Vagina (tissue), 2 donors: ENCODE data around the gene GSC2. TPM values are rescaled to one million over a fixed set of nuclear protein-coding genes. Genes with fewer than 3 reads are reported as not detected.

Source experiments
- DNase-seq, 2 donors: peaks; one replicate each; pipeline ENCODE4 v3.0.0-alpha.2; 2017; ENCODE audit errors: extremely low spot score in 2 of 2
- H3K27ac ChIP-seq: fragments of 200-600 bp; sonication (generic); one replicate; pipeline ENCODE4 v1.5.1; 2019
- H3K27me3 ChIP-seq: fragments of 200-600 bp; sonication (generic); one replicate; pipeline ENCODE4 v1.5.1; 2019
- H3K36me3 ChIP-seq, 2 donors: fragments of 200-600 bp; sonication (generic); one replicate each; pipeline ENCODE4 v1.5.1; 2017 to 2019
- H3K4me1 ChIP-seq: fragments of 200-600 bp; sonication (generic); one replicate; pipeline ENCODE4 v1.5.1; 2019
- H3K4me3 ChIP-seq, 2 donors: fragments of 200-600 bp; sonication (generic); 1 replicate in 1 of 2; 2 replicates in 1 of 2; pipeline ENCODE4 v1.5.1; 2016 to 2019
- H3K9me3 ChIP-seq: fragments of 200-600 bp; sonication (generic); one replicate; pipeline ENCODE4 v1.5.1; 2019
- CTCF ChIP-seq, 3 experiments: fragments of 450-650 bp in 2 of 3; fragments of 200-600 bp in 1 of 3; sonication (generic) in 1 of 3; IDR thresholded peaks; one replicate each; pipeline ENCODE4 v1.5.1; 2017 to 2019; ENCODE audit warnings: antibody characterized with exemption in 3 of 3, mild to moderate bottlenecking in 2 of 3, moderate library complexity in 2 of 3
- POLR2A ChIP-seq, 2 donors: fragments of 450-650 bp; IDR thresholded peaks; one replicate each; pipeline ENCODE4 v1.6.1; 2017; ENCODE audit warnings: antibody characterized with exemption in 2 of 2, mild to moderate bottlenecking in 2 of 2, moderate library complexity in 2 of 2
- POLR2AphosphoS5 ChIP-seq, 2 donors: sonication (generic); formaldehyde crosslinking; IDR thresholded peaks; one replicate each; pipeline ENCODE4 v1.9.0; 2017; ENCODE audit warnings: antibody characterized with exemption in 2 of 2, mild to moderate bottlenecking in 2 of 2, low read depth in 1 of 2; ENCODE audit not compliant: insufficient read depth in 1 of 2
- intact Hi-C: fragments of 100-400 bp; cut with DNase I; formaldehyde crosslinking; loops from one replicate; pipeline ENCODE4 v1.15.1; 2023
- total RNA-seq: library from RNA; depleted of rRNA; stranded (reverse); fragments of >200 nt; gene quantifications from one replicate; pipeline ENCODE4 v1.2.3, GENCODE V29; 2016

GSC2 gene
- total RNA-seq, 1 donor from 2014 or later, result not detected

- Histone ChIP-seq H3K36me3 (no peaks in the 10 kb centered on the region), H3K4me1 (peaks cover 4% of the 10 kb centered on the region), H3K27me3 (no peaks in the 10 kb centered on the region), H3K4me3 (no peak overlapping the region), H3K9me3 (no peaks in the 10 kb centered on the region), H3K27ac (no peak overlapping the region)
- DNase-seq, result no peak
- intact Hi-C loops, result no loop called here
- no peak for TF ChIP-seq CTCF (IDR thresholded peaks at IDR 0.05)
- TF ChIP-seq POLR2AphosphoS5 (IDR thresholded peaks at IDR 0.05; ENCODE audit: insufficient read depth in 1 of 2, low read depth in 1 of 2), result no peak
Observed at GRCh38 chr22:19184276-19184997, 34.3 kb upstream of the GSC2 start.

- H3K36me3 ChIP-seq, result no peaks in the 10 kb centered on the region
- H3K27me3 ChIP-seq, result no peaks in the 10 kb centered on the region
- TF ChIP-seq POLR2AphosphoS5 (IDR thresholded peaks at IDR 0.05; ENCODE audit: insufficient read depth in 1 of 2, low read depth in 1 of 2) (no peak), POLR2A (IDR thresholded peaks at IDR 0.05) (no peak), CTCF (IDR thresholded peaks at IDR 0.05) (no peak)
- DNase-seq, result no peak
- H3K27ac ChIP-seq, result no peak overlapping the region
- intact Hi-C loops, result no loop called here
- H3K4me1 ChIP-seq, result peaks cover 10% of the 10 kb centered on the region
- no peak overlapping the region for H3K4me3 ChIP-seq
- H3K9me3 ChIP-seq, result no peaks in the 10 kb centered on the region
Observed at GRCh38 chr22:19183216-19183615, 33.1 kb upstream of the GSC2 start.

GRCh38 chr22:19182472-19183157 lies 32.5 kb upstream of the GSC2 start:
- Histone ChIP-seq H3K27me3 (no peaks in the 10 kb centered on the region), H3K36me3 (no peaks in the 10 kb centered on the region), H3K4me3 (no peak overlapping the region), H3K4me1 (peaks cover 13% of the 10 kb centered on the region), H3K27ac (no peak overlapping the region), H3K9me3 (no peaks in the 10 kb centered on the region)
- no peak for DNase-seq
- TF ChIP-seq CTCF (IDR thresholded peaks at IDR 0.05), result no peak
- no peak for TF ChIP-seq POLR2A (IDR thresholded peaks at IDR 0.05)
- TF ChIP-seq POLR2AphosphoS5 (IDR thresholded peaks at IDR 0.05; ENCODE audit: insufficient read depth in 1 of 2, low read depth in 1 of 2), result no peak
- intact Hi-C loops, result no loop called here

- H3K4me1 ChIP-seq, result peaks cover 20% of the 10 kb centered on the region
- H3K27me3 ChIP-seq, result no peaks in the 10 kb centered on the region
- no peaks in the 10 kb centered on the region for H3K9me3 ChIP-seq
- H3K27ac ChIP-seq, result no peak overlapping the region
- H3K4me3 ChIP-seq, result no peak overlapping the region
- H3K36me3 ChIP-seq, result no peaks in the 10 kb centered on the region
- TF ChIP-seq POLR2AphosphoS5 (IDR thresholded peaks at IDR 0.05; ENCODE audit: insufficient read depth in 1 of 2, low read depth in 1 of 2) (no peak), CTCF (IDR thresholded peaks at IDR 0.05) (no peak), POLR2A (IDR thresholded peaks at IDR 0.05) (no peak)
- intact Hi-C loops, result no loop called here
- DNase-seq, result no peak
Observed at GRCh38 chr22:19181786-19182471, 31.8 kb upstream of the GSC2 start.
